Right hindlimb (tissue), 1 donor: Measurements from ENCODE around the gene THBS1.

ENCODE experiments used
- DNase-seq: peaks from one replicate; pipeline ENCODE4 v3.0.0-alpha.2; 2018

Gene THBS1

DNA sequence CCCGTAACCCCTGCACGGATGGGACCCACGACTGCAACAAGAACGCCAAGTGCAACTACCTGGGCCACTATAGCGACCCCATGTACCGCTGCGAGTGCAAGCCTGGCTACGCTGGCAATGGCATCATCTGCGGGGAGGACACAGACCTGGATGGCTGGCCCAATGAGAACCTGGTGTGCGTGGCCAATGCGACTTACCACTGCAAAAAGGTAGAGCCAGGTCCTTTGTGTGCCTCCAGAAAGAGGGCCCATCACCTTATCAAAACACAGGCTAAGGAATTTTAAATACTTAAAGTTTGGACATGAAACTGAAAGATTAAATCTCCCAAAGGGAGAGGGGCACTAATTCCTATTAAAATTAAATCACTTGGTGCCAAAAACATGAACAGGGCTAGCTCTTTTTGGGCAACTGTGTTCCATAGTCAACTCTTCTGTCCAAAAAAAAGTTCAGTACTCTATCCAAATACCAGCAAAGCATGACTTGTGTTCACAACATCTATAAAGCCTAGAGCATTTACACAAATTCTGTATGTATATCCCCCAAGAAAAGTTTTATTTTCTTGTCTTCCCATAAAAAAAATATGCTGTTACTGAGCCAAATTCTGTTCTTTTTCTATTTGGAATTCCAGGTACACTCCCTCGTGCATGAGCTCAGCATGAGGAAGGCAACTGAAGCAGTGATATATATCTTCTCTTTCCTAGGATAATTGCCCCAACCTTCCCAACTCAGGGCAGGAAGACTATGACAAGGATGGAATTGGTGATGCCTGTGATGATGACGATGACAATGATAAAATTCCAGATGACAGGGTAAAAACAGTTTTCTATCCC is 9.2 kb downstream of the THBS1 start:
- DNase-seq: no peak

- no peak for DNase-seq
Observed at GRCh38 chr15:39591141-39591895, 10.4 kb downstream of the THBS1 start.

- DNase-seq: no peak
Observed at GRCh38 chr15:39591896-39592315, 11.0 kb downstream of the THBS1 start.

- no peak for DNase-seq
Observed at GRCh38 chr15:39592500-39592899, 11.6 kb downstream of the THBS1 start.

GRCh38 chr15:39593071-39593655 is 12.3 kb downstream of the THBS1 start:
- DNase-seq: no peak

DNA sequence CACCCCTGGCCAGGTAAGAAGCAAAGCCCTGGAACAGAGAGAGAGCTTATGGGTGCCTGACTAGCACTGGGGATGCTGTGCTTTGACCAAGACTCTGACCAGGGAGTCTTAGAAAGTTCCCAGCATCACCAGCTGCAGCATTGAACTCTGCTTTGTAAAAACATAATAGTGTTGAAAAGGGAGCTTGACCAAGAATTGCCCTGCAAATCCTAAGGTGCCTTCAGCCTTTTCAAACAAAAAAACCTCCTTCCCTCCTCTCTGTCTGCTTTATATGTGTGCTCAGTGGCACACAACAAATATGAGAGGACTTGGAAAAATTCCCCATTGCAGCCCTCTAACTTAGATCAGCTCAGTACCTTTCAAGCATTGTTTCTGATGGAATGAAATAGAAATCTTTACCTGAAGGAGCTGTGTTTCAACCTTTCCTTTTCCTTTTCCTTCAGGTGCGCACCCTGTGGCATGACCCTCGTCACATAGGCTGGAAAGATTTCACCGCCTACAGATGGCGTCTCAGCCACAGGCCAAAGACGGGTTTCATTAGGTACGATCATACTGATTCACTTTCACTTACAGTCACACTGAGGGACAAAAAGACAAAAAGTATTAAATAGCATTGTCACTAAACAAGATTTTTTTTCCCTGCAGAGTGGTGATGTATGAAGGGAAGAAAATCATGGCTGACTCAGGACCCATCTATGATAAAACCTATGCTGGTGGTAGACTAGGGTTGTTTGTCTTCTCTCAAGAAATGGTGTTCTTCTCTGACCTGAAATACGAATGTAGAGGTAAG is 13.0 kb downstream of the THBS1 start:
- no peak for DNase-seq

DNA sequence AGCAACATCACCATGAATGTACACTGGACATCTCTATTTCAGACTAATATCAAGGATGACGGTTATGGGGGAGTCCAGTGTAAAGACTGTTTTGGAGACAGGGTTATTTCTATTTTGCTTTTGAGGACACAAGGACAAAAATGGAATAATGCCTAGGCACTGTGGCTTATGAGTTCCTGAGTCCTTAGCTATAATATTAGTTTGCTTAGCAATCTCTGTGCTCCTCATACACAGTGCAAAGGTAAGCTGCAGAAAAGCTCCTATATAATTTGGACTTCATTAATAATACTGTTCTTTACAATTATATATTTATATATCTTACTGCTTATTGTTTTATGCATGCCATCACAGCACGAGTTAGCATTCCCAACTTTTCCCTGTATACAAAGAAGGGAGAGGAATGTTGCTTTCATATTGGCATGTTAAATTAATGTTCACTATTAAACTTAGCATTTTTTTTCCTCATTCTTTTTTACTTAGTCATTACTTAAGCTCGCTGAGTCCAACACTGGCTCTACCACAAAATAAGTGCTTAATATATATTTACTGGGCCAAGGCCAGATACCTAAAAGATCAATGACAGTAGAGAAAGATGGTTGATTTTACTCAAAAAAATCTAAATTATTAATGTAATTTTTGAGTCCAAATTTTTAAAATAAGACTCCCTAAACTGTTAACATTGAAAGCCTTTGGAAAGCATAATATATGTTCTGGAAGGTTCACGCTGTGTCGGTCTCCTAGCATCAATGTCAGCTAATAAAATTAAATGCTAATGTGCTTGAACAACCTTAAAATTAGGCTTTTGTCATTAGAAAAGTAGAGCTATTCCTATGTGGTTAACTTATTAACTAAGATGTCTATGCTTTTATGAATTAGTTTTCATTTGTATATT is 13.8 kb downstream of the THBS1 start:
- DNase-seq: no peak

- DNase-seq: no peak
Observed at GRCh38 chr15:39595338-39596221, 14.7 kb downstream of the THBS1 start.

DNA sequence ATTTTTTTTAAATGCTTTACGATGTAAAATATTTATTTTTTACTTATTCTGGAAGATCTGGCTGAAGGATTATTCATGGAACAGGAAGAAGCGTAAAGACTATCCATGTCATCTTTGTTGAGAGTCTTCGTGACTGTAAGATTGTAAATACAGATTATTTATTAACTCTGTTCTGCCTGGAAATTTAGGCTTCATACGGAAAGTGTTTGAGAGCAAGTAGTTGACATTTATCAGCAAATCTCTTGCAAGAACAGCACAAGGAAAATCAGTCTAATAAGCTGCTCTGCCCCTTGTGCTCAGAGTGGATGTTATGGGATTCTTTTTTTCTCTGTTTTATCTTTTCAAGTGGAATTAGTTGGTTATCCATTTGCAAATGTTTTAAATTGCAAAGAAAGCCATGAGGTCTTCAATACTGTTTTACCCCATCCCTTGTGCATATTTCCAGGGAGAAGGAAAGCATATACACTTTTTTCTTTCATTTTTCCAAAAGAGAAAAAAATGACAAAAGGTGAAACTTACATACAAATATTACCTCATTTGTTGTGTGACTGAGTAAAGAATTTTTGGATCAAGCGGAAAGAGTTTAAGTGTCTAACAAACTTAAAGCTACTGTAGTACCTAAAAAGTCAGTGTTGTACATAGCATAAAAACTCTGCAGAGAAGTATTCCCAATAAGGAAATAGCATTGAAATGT is 15.6 kb downstream of the THBS1 start:
- DNase-seq: no peak

GRCh38 chr15:39597336-39597735 is 16.5 kb downstream of the THBS1 start:
- no peak for DNase-seq

- DNase-seq: no peak
Observed at GRCh38 chr15:39597751-39598185, 16.9 kb downstream of the THBS1 start.

GRCh38 chr15:39598186-39598850 is 17.4 kb downstream of the THBS1 start:
- no peak for DNase-seq

- no peak for DNase-seq
Observed at GRCh38 chr15:39598958-39599845, 18.3 kb downstream of the THBS1 start.

- DNase-seq: no peak
Observed at GRCh38 chr15:39599871-39600270, 19.0 kb downstream of the THBS1 start.

GRCh38 chr15:39602143-39602542 is 21.3 kb downstream of the THBS1 start:
- DNase-seq: no peak

GRCh38 chr15:39605146-39605545 is 24.3 kb downstream of the THBS1 start:
- no peak for DNase-seq

GRCh38 chr15:39608185-39609139 is 27.6 kb downstream of the THBS1 start:
- no peak for DNase-seq
